NCI-H187 treated with DMSO at 0.1 percent for 48 hours (cell line): ENCODE data around the gene RFC1.
A peak's percentile ranks its signal among the peaks of the same experiment; 100 is the strongest.
"Not testable (repeated sequence)": the region's sequence is repeated elsewhere in the genome, so short reads cannot be mapped to it uniquely, and the experiment has no call there.

Source experiments
- DNase-seq: peaks from one replicate; lab custom pipeline; 2025; lab: John Stamatoyannopoulos, UW

Gene RFC1, protein sequence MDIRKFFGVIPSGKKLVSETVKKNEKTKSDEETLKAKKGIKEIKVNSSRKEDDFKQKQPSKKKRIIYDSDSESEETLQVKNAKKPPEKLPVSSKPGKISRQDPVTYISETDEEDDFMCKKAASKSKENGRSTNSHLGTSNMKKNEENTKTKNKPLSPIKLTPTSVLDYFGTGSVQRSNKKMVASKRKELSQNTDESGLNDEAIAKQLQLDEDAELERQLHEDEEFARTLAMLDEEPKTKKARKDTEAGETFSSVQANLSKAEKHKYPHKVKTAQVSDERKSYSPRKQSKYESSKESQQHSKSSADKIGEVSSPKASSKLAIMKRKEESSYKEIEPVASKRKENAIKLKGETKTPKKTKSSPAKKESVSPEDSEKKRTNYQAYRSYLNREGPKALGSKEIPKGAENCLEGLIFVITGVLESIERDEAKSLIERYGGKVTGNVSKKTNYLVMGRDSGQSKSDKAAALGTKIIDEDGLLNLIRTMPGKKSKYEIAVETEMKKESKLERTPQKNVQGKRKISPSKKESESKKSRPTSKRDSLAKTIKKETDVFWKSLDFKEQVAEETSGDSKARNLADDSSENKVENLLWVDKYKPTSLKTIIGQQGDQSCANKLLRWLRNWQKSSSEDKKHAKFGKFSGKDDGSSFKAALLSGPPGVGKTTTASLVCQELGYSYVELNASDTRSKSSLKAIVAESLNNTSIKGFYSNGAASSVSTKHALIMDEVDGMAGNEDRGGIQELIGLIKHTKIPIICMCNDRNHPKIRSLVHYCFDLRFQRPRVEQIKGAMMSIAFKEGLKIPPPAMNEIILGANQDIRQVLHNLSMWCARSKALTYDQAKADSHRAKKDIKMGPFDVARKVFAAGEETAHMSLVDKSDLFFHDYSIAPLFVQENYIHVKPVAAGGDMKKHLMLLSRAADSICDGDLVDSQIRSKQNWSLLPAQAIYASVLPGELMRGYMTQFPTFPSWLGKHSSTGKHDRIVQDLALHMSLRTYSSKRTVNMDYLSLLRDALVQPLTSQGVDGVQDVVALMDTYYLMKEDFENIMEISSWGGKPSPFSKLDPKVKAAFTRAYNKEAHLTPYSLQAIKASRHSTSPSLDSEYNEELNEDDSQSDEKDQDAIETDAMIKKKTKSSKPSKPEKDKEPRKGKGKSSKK

DNA sequence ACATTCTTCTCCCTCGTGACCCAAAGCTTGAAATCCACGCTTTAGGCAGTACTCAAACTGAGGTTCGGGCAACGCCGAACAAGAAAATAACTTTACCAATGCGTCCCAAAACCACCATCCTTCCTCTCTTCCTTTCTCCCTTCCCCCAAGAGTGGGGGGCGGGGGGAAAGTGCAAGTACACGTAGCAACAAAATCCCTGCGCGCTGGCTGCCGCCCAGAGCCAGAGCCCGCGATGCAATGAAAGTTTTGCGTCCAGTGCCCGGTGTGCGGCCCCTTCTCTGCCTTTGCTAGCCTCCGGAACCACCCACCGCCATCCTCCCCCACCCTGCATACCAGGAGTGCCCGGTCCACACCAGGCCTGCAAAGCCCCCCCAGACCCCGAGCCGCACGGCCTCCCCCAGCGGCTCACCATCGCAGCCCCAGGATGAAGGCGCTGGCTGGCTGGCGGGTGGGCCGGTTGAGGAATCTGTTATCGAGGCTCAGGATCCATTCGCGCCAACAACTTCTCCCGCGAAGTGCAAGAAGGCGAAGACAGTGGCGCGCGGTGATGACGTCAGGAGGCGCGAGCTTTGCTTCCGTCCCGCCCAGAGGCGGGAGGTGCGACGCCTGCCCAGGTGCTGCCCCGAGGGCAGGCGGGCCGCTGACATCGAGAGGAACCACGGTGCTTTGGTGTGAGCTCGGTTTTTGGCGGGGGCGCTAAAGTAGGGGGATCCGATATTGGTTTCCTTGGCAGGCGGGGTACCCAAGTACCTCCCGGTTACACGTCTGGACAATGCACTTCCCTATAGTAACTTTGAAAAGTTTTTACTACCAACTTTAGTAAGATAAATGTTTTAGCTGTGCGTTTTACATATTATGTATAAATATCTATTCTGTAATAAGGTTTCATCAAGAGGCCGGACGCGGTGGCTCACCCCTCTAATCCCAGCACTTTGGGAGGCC, at the start of gene RFC1:
Gene RFC1, minus strand, starts transcription at position 533 of the 942 bp plus-strand sequence. Its CDS starts 121 bp downstream, at position 412.
- DNase-seq, result peak; percentile 48

DNA sequence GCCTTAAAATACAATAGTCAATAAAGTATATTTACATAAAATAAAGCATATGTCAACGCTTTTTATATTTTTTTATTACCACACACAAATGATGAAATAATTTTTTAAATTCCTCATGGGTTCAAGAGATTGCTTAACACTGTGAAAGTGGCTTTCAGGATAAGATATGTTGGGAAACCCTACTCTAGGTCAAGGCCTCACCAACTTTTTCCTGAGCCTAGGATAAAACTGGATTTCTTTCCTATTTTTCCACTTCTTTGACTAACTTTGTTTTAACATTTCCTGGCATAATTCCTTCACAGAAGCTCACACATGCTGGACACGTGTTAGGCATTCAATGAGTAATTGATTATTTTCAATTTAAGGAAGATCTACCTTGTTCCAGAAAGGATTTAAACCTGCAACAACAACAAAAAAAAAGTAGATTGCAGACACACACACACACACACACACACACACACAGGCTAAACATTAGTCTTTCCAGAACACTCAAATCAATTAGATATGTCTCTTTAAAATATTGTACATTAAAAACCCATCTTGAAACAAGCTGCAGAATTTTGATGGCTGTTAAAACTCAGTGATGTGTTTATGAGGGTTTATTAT, 49.6 kb upstream of the RFC1 start:
- DNase-seq, result no peak

DNA sequence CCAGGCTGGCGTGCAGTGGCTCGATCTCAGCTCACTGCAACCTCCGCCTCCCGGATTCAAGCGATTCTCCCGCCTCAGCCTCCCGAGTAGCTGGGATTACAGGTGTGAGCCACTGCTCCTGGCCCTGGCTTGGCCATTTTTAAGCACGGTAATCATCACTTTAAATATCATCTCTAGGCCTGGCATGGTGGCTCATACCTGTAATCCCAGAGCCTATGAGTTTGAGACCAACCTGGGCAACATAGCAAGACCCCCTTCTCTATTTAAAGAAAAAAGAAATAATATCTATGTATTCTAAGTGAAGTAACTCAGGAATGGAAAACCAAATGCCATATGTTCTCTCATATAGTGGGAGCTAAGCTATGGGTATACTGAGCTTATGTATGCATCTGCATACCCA, 45.4 kb upstream of the RFC1 start:
- not testable (repeated sequence) for DNase-seq

DNA sequence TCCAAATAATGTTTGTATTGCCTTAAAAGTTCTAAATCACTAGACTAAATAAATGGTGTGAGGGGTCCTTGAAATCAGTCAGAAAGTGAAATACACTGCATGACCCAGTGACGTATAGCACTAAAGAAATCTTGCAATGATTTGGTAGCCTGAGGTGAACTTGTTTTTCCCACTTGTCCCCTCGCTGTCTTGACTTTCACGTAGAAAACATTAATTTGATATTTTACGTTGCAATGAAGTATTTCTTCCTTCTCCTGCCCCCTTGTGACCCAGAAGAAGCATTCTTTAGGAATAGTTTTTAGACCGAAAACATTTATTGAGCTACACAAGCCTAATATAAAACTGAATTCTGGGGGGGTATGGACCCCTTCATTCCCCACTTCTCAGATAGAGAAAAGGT, 44.3 kb upstream of the RFC1 start:
- DNase-seq, result no peak

DNA sequence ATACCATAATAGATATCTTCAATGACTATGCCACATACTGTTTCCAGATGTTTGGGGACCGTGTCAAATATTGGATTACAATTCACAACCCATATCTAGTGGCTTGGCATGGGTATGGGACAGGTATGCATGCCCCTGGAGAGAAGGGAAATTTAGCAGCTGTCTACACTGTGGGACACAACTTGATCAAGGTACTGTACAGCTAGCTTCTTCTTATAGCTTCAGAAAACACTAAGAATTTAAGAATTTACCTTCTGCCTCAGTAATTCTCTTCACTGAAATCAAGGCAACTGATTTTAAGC, 41.4 kb upstream of the RFC1 start:
- no peak for DNase-seq

DNA sequence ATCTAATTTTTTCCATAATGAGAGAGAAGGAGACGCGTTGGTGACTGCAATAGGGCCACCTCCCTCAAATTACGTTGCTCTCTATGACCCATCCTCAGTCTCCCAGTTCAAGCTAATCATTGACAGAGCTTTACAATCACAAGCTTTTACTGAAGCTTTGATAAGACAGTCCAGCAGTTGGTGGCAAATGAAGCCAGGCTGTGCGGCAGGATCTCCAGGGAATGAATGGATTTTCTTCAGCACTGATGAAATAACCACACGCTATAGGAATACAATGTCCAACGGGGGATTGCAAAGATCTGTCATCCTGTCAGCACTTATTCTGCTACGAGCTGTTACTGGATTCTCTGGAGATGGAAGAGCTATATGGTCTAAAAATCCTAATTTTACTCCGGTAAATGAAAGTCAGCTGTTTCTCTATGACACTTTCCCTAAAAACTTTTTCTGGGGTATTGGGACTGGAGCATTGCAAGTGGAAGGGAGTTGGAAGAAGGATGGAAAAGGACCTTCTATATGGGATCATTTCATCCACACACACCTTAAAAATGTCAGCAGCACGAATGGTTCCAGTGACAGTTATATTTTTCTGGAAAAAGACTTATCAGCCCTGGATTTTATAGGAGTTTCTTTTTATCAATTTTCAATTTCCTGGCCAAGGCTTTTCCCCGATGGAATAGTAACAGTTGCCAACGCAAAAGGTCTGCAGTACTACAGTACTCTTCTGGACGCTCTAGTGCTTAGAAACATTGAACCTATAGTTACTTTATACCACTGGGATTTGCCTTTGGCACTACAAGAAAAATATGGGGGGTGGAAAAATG, 40.8 kb upstream of the RFC1 start, which contains the start of gene KLB:
Gene KLB, plus strand, starts transcription at position 168 of the 821 bp plus-strand sequence. Its CDS starts 20 bp downstream, at position 188.
- DNase-seq, result no peak

DNA sequence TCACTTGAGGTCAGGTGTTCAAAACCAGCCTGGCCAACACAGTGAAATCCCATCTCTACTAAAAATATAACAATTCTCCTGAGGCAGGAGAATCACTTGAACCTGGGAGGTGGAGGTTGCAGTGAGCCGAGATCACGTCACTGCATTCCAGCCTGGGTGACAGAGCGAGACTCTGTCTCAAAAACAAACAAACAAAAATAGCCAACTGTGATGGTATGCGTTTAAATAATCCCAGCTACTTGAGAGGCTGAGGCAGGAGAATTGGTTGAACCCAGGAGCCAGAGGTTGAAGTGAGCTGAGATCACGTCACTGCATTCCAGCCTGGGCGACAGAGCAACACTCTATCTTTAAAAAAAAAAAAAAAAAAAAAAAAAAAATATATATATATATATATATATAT, 35.5 kb upstream of the RFC1 start:
- DNase-seq, result not testable (repeated sequence)

DNA sequence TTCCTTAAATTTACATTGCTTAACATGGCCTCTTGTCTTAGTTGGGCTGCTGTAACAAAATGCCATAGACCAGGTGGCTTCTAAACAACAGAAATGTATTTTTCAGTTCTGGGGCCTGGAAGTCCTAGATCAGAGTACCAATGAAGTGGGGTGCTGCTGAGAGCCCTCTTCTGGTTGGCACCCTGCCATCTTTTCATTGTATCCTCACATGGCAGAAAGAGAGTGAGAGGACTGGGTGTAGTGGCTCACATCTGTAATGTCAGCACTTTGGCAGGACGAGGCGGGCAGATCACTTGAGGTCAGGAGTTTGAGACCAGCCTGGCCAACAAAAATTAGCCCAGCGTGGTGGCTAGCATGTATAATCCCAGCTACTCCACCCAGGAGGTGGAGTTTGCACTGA, 28.5 kb upstream of the RFC1 start:
- no peak for DNase-seq

DNA sequence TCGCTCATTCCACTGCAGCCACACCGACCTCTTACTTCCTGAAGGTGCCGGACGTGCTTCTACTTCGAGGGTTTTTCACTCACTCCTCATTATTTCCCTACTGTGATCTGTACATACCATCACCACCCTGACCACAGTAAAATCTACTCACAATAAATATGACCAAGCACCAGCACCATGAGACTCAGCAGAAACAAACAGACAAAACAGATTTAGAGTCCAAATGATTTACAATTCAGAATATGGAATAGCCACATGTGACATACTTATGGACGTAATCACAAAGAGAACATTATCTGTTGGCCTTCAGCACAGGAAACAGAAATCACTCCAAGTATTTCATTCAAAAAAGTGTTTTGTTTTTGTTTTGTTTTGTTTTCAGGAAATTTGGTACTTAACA, 24.4 kb upstream of the RFC1 start:
- DNase-seq, result no peak

DNA sequence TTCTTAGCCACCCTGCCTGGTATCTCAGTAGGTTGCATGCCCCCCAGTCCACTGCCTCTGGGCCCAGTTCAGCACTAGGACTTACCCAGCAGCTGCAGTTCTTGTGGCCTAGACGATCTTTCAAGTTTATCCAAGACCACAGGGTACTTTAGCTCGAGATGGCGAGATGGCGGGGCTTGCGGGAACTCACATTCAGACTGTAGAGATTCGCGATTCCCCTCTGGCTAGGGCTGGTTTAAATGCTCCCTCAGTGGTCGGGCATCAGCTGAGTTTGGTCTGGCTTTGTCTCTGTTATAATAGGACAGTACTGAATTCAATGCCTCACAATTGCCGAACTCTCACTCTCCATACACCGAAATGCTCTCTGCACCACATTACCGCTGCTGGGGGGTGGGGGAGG, 18.4 kb upstream of the RFC1 start:
- no peak for DNase-seq

DNA sequence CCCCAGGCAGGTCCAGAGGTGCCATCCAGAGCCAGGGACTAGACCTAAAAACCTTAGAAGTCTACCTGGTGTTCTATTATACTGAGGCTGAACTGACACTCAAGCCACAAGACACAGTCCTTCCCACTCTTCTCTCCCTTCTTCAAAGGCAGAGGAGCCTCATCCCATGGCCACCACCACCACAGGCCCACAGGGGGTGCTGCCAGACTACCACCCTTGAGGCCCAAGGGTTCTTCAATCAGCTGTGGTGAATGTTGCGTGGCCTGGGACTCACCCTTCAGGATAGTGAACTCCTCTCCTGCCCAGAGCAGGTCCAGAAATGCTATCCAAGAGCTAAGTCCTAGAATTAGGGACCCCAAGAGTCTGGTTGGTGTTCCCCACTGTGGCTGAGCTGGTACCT, 17.5 kb upstream of the RFC1 start:
- DNase-seq, result no peak

DNA sequence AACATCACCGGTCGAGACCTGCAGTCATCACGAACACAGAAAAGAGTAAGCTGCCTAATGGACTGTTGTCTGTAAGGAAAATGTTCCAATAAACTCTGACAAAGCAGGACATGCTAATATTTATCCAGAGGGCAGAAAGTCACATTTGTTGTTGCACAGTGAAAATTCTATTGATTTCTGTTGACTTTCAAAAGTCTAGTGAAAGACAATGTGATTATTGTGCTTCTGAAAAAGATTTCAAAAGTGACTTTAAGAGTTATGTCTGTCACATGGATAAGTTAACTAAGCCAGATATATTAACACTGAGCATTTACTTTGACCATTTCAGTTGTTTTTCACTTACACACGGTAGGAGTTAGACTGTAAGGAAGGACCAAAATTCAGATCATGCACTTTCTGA, 9.3 kb upstream of the RFC1 start:
- no peak for DNase-seq

DNA sequence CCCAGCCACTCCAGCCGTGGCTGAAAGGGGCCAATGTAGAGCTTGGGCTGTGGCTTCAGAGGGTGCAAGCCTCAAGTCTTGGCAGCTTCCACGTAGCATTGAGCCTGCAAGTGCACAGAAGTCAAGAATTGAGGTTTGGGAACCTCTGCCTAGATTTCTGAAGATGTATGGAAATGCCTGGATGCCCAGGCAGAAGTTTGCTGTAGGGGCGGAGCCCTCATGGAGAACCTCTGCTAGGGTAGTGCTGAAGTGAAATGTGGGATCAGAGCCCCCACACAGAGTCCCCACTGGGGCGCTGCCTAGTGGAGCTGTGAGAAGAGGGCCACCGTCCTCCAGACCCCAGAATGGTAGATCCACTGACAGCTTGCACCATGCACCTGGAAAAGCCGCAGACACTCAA, 5.0 kb upstream of the RFC1 start:
- not testable (repeated sequence) for DNase-seq

DNA sequence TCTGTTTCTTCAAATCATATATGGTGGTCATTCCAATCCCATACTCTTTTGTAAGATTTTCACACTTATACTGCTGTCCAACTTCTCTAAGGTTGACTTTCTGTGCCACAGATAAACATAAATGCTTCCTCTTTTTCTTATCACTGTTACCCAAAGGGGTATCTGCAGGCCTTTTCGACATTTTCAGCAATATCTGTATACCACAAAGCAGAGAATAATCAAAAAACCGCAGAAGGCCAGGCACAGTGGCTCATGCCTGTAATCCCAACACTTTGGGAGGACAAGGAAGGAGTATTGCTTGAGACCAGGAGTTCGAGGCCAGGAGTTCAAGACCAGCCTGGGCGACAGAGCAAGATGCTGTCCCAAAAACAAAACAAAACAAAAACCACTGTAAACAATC, 3.1 kb upstream of the RFC1 start:
- DNase-seq, result no peak

DNA sequence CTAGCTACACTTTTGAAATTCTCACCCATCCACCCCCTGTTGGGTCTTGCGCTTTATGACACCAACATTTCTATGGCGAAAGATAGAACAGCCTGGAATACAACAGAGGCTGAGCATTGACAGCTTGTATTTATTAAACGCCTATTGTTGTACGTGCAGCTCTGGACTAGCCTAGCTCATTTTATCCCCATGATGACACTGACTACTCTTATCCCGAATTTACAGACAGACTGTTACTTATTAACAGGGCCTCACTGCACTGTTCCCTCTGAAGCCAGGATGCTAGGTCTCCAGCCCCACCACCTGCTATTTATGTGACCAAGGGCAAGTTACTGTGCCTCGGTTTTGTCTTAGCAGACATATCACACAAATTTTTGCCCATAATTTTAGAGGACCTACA, 1.0 kb upstream of the RFC1 start:
- no peak for DNase-seq

DNA sequence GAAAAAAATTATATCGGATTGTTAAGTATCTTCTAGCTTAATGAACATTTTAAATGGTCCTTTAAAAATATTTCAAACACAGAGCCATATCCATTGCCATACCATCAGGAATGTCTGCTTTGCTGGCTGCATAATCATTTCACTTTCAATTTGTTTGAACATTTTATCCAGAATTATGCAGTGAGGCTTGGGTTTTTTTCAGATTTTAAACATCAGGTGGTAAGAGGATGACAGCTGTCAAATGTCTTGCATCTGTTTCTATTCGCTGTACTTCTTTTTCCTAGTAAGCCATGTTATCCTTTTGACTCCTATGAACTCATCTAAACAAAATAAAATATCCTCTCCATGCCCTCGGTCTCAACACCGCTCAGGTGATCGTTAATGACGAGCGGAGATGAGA, 802 bp downstream of the RFC1 start:
- no peak for DNase-seq

DNA sequence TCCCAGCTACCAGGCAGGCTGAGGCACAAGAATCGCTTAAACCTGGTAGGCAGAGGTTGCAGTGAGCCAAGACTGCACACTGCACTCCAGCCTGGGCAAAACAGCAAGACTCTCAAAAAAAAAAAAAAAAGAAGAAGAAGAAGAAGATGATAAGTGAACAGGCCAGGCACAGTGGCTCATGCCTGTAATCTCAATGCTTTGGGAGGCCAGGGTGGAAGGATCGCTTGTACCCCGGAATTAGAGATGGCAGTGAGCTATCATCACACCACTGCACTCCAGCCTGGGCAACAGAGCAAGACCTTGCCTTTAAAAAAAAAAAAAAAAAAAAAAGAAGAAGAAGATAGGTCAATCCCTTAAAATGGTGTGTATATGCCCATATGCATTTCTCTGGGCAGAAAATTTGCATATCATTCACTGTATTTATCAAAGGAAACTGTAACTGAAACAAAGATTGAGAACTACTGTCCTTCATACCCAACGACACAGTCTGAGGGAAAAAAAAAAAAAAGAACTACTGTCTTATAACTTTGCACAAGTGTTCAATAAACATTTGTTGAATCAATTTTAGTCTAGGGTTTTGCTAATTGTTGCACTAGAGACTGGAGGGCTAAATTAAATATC, 2.3 kb downstream of the RFC1 start:
- no peak for DNase-seq

DNA sequence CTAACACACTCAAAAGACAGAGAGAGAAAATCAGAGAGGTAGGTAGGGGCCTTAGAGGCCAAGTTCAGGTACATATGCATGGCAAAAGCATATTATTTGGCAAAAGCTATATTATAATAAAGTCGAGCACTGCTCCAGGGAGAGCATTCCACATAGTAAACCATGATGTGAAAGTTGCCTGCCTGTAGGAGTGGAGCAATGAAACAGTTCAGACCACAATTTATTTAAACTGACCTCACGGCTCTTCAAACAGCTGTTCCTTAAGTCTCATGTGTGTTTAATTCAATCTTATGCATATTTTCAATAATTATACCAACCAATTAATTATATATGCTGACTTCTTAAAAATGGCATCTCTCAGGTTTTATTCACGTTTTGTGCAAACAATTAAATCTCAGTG, 3.3 kb downstream of the RFC1 start:
- DNase-seq, result no peak

DNA sequence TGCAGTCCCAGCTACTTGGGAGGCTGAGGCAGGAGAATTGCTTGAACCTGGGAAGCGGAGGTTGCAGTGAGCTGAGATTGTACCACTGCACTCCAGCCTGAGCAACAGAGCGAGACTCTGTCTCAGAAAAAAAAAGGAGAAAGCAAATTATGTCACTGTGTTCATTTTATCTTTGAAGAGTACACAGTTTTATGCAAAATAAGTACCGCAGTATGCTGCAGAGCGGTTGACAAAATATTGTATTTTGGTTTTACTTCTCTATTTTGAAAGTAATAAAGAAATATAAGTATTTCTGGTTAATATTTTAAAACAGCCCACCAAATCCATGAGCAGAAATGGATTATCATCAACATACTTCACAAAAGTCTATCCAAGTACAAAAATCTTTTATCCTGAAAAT, 5.6 kb downstream of the RFC1 start:
- not testable (repeated sequence) for DNase-seq

DNA sequence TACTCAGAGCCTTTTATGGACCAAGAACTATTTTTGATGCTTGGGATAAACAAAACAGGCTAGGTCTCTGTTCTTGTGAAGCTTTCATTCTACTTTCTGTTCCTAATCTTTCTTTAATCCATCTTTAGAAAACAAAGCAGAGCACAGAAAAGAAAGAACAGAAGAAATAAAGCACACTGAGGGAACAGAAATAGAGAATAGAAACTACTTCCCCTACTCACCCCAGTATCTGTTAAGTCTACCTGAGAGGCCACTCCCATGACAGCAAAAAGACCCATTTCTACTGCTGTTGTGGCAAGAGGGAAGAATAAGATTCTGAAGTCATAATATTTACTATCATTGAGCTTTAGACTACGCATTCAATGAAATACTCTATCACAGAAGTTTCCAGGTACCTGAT, 9.2 kb downstream of the RFC1 start:
- DNase-seq, result no peak
